Measurements from ENCODE around the gene WFIKKN1. TPM values are rescaled to one million over a fixed set of nuclear protein-coding genes. Genes with fewer than 3 reads are reported as not detected.

The WFIKKN1 gene
- total and polyA plus RNA-seq, 2 experiments from 2014 or later: 3.5 to 6.8 TPM

DNA sequence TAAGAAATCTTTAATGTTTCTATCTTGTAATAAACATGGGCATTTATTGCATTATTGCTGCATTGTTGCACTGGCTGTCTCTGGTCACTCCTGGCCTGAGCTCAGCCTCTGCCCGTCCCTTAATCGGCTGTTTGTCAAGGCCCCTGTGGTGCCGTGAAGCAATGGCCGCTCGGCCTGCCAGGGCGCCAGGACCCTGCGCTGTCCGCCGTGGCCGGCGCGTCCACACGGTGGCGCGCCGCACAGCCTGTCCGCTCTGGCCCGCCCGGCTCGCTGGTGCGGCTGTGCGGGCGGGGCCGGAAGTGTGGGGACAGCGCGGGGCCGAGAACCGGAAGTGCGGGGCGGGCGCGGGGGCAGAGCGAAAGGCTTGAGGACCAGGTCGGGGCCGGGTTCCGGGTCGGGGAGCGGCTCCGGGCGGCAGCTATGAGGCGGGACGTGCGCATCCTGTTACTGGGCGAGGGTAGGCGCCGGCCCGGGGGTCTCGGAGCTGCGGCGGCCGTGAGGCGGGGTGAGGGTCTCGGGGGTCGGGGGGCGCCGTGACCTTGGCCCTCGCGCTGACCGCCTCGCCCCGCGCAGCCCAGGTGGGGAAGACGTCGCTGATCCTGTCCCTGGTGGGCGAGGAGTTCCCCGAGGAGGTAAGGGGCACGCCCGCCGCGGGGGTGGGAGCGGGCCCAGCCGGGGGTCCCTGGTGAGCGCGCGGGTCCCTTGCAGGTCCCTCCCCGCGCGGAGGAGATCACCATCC, 37.2 kb downstream of the WFIKKN1 start, which contains the start of gene RHOT2:
Gene RHOT2, plus strand, starts transcription at position 353 of the 739 bp plus-strand sequence. Its CDS starts 68 bp downstream, at position 421.
- Mint-ChIP-seq H3K27ac (no peak within 1 kb of the TSS; the same call in 1 of the 2 replicates), H3K36me3 (ENCODE audit: low read depth) (peaks cover 26% of the 10 kb centered on the region), H3K27me3 (ENCODE audit: insufficient read depth, low read depth, poor library complexity) (peaks cover 2% of the 10 kb centered on the region), H3K4me3 (peak within 1 kb of the TSS; percentile 71), H3K9me3 (no peaks in the 10 kb centered on the region; the same call in 2 of the 3 replicates), H3K4me1 (no peaks in the 10 kb centered on the region)
- 0 out of 2 replicates have a peak within 1 kb of the TSS, but pooled peaks have one; percentile 45 for H3K27ac ChIP-seq (ENCODE audit: low read depth)
- peak within 1 kb of the TSS; percentile 88 for H3K4me2 ChIP-seq
- H4K20me1 ChIP-seq (replicated peaks; ENCODE audit: insufficient read depth): peaks cover 3% of the 10 kb centered on the region
- DNase-seq (ENCODE audit: low spot score) (peak; percentile 97), ATAC-seq (peak; percentile 93)
- peak within 1 kb of the TSS; percentile 91 for H3K4me3 ChIP-seq
- H3K9me2 ChIP-seq (ENCODE audit: insufficient read depth): no peaks in the 10 kb centered on the region
- H3K27me3 ChIP-seq (ENCODE audit: insufficient read depth): no peaks in the 10 kb centered on the region
- TF ChIP-seq POLR2AphosphoS5 (IDR thresholded peaks at IDR 0.05; ENCODE audit: low read depth) (peak; percentile 80), CTCF (conservative IDR thresholded peaks at IDR 0.05; ENCODE audit: low read depth in 2 of 2) (peak; percentile 69 to 83), CREB1 (CRISPR knock-in tag; IDR thresholded peaks at IDR 0.05; ENCODE audit: low read depth) (peak; percentile 73)
- TF ChIP-seq, protein P1, sequence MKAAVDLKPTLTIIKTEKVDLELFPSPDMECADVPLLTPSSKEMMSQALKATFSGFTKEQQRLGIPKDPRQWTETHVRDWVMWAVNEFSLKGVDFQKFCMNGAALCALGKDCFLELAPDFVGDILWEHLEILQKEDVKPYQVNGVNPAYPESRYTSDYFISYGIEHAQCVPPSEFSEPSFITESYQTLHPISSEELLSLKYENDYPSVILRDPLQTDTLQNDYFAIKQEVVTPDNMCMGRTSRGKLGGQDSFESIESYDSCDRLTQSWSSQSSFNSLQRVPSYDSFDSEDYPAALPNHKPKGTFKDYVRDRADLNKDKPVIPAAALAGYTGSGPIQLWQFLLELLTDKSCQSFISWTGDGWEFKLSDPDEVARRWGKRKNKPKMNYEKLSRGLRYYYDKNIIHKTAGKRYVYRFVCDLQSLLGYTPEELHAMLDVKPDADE (IDR thresholded peaks at IDR 0.05): no peak; the same call in 1 of the 2 replicates
- H3F3A ChIP-seq (replicated peaks; ENCODE audit: low read depth): peaks cover 7% of the 10 kb centered on the region; the same call in 1 of the 2 replicates
- no peak within 1 kb of the TSS for H2AFZ ChIP-seq
- no peaks in the 10 kb centered on the region for H3K4me1 ChIP-seq (ENCODE audit: insufficient read depth)
- peaks cover 16% of the 10 kb centered on the region for H3K79me2 ChIP-seq (replicated peaks; ENCODE audit: insufficient read depth)
- peaks cover 11% of the 10 kb centered on the region; the same call in 1 of the 2 replicates for H3K36me3 ChIP-seq (ENCODE audit: insufficient read depth)

DNA sequence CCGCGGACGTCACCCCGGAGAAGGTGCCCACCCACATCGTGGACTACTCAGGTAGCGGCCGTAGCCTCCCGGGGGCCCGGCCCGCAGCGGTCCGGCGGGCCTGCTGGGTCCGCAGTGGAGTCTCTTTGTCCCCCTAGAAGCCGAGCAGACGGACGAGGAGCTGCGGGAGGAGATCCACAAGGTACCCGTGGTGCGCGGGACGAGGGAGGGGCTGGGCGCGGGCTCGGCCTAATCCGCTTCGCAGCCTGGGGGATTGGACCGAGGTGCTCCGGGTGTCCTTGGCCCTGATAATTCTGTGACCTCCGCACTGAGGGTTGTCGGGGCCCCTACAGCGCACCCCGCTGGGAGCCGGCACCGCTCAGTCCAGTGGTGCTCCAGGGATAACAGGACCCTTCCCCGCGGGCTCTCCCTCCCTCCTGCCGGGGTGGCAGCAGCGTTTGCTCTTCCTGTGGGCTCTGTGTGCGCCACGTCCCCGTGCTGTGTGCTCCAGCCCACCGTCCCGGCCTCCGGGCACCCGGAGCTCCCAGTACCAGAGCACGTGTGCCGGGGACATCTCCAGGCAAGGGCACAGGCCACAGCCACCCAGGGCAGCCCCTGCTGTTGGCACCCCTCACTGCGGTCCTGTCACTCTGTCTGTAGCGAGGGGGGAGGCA, 37.9 kb downstream of the WFIKKN1 start:
- Histone ChIP-seq H3K4me1 (ENCODE audit: insufficient read depth) (no peaks in the 10 kb centered on the region), H3K27ac (ENCODE audit: low read depth) (no peak overlapping the region), H3K4me2 (peak overlapping the region; percentile 88), H3K36me3 (ENCODE audit: insufficient read depth) (peaks cover 11% of the 10 kb centered on the region; the same call in 1 of the 2 replicates), H3F3A (replicated peaks; ENCODE audit: low read depth) (peaks cover 9% of the 10 kb centered on the region; the same call in 1 of the 2 replicates), H3K27me3 (ENCODE audit: insufficient read depth) (no peaks in the 10 kb centered on the region), H4K20me1 (replicated peaks; ENCODE audit: insufficient read depth) (peaks cover 3% of the 10 kb centered on the region), H3K79me2 (replicated peaks; ENCODE audit: insufficient read depth) (peaks cover 16% of the 10 kb centered on the region), H2AFZ (no peak overlapping the region), H3K4me3 (peak overlapping the region; percentile 91), H3K9me2 (ENCODE audit: insufficient read depth) (no peaks in the 10 kb centered on the region)
- Mint-ChIP-seq H3K9me3 (no peaks in the 10 kb centered on the region; the same call in 2 of the 3 replicates), H3K4me3 (peak overlapping the region; percentile 71), H3K36me3 (ENCODE audit: low read depth) (peaks cover 24% of the 10 kb centered on the region), H3K4me1 (no peaks in the 10 kb centered on the region), H3K27ac (no peak overlapping the region), H3K27me3 (ENCODE audit: insufficient read depth, low read depth, poor library complexity) (peaks cover 2% of the 10 kb centered on the region)
- no peak for DNase-seq (ENCODE audit: low spot score)
- peak; percentile 12 for ATAC-seq
- TF ChIP-seq JUNB (IDR thresholded peaks at IDR 0.05; ENCODE audit: unreplicated experiment): no peak
- no peak for TF ChIP-seq POLR2AphosphoS5 (IDR thresholded peaks at IDR 0.05; ENCODE audit: low read depth)
- TF ChIP-seq NANOG (IDR thresholded peaks at IDR 0.05; ENCODE audit: borderline replicate concordance): no peak
- TF ChIP-seq ZNF331 (CRISPR knock-in tag; IDR thresholded peaks at IDR 0.05; ENCODE audit: low read depth): no peak
- no peak for TF ChIP-seq EZH2phosphoT487 (IDR thresholded peaks at IDR 0.05; ENCODE audit: unreplicated experiment)
- TF ChIP-seq EZH2 (IDR thresholded peaks at IDR 0.05; ENCODE audit: low read depth, unreplicated experiment): no peak
- no peak for TF ChIP-seq ZNF114 (CRISPR knock-in tag; IDR thresholded peaks at IDR 0.05)
- TF ChIP-seq, protein P2, sequence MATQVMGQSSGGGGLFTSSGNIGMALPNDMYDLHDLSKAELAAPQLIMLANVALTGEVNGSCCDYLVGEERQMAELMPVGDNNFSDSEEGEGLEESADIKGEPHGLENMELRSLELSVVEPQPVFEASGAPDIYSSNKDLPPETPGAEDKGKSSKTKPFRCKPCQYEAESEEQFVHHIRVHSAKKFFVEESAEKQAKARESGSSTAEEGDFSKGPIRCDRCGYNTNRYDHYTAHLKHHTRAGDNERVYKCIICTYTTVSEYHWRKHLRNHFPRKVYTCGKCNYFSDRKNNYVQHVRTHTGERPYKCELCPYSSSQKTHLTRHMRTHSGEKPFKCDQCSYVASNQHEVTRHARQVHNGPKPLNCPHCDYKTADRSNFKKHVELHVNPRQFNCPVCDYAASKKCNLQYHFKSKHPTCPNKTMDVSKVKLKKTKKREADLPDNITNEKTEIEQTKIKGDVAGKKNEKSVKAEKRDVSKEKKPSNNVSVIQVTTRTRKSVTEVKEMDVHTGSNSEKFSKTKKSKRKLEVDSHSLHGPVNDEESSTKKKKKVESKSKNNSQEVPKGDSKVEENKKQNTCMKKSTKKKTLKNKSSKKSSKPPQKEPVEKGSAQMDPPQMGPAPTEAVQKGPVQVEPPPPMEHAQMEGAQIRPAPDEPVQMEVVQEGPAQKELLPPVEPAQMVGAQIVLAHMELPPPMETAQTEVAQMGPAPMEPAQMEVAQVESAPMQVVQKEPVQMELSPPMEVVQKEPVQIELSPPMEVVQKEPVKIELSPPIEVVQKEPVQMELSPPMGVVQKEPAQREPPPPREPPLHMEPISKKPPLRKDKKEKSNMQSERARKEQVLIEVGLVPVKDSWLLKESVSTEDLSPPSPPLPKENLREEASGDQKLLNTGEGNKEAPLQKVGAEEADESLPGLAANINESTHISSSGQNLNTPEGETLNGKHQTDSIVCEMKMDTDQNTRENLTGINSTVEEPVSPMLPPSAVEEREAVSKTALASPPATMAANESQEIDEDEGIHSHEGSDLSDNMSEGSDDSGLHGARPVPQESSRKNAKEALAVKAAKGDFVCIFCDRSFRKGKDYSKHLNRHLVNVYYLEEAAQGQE (IDR thresholded peaks at IDR 0.05; ENCODE audit: unreplicated experiment): no peak
- TF ChIP-seq, protein P1 (IDR thresholded peaks at IDR 0.05): no peak
- TF ChIP-seq CTCF (conservative IDR thresholded peaks at IDR 0.05; ENCODE audit: low read depth in 2 of 2): no peak

Measured in GM23338 (cell line).